Activated naive CD4-positive, alpha-beta T cell (primary cell): ENCODE data around the gene RPUSD4.

Experiments used
- DNase-seq, 4 experiments: peaks; one replicate each; lab custom pipeline; 2025; lab: John Stamatoyannopoulos, UW

RPUSD4 gene

GRCh38 chr11:126212089-126212660, 725 bp upstream of the RPUSD4 start:
- DNase-seq, result no peak

- no peak for DNase-seq
Measured at GRCh38 chr11:126210871-126211235, 597 bp downstream of the RPUSD4 start.

GRCh38 chr11:126207896-126208295, 3.6 kb downstream of the RPUSD4 start:
- DNase-seq, result no peak

- no peak for DNase-seq
Measured at GRCh38 chr11:126205359-126205758, 6.1 kb downstream of the RPUSD4 start.

GRCh38 chr11:126202646-126203359, 8.6 kb downstream of the RPUSD4 start:
- DNase-seq, result no peak

- no peak for DNase-seq
Measured at GRCh38 chr11:126198648-126199047, 12.8 kb downstream of the RPUSD4 start.

GRCh38 chr11:126197277-126197939, 14.0 kb downstream of the RPUSD4 start:
- DNase-seq, result no peak

- no peak for DNase-seq
Measured at GRCh38 chr11:126195119-126195518, 16.3 kb downstream of the RPUSD4 start.

- DNase-seq, result no peak
Measured at GRCh38 chr11:126194121-126194543, 17.3 kb downstream of the RPUSD4 start.

GRCh38 chr11:126193038-126193478, 18.4 kb downstream of the RPUSD4 start:
- DNase-seq, result no peak

GRCh38 chr11:126192361-126192760, 19.1 kb downstream of the RPUSD4 start:
- no peak for DNase-seq

- no peak for DNase-seq
Measured at GRCh38 chr11:126191379-126192073, 19.9 kb downstream of the RPUSD4 start.

GRCh38 chr11:126190792-126191191, 20.7 kb downstream of the RPUSD4 start:
- no peak for DNase-seq

- DNase-seq, result no peak
Measured at GRCh38 chr11:126189109-126189929, 22.1 kb downstream of the RPUSD4 start.

- no peak for DNase-seq
Measured at GRCh38 chr11:126188332-126189108, 22.9 kb downstream of the RPUSD4 start.

GRCh38 chr11:126186708-126187529, 24.5 kb downstream of the RPUSD4 start:
- DNase-seq, result no peak

- no peak for DNase-seq
Measured at GRCh38 chr11:126186025-126186698, 25.3 kb downstream of the RPUSD4 start.

GRCh38 chr11:126185259-126186024, 26.0 kb downstream of the RPUSD4 start:
- DNase-seq, result no peak
